ENCODE measurements around the gene SPATA13.

GRCh38 chr13:24167666-24168391, 7.3 kb downstream of the SPATA13 start:
- TF ChIP-seq POLR2AphosphoS5 (IDR thresholded peaks at IDR 0.05; ENCODE audit: low read depth, low read length), result no peak
- TF ChIP-seq TAF1 (IDR thresholded peaks at IDR 0.05; ENCODE audit: borderline replicate concordance, insufficient read depth, low read length), result no peak

All from PFSK-1 (cell line).